Testis (tissue), 2 donors: ENCODE data around the gene HHLA2.

Experiments
- CTCF ChIP-seq, 3 experiments: fragments of 450-650 bp in 2 of 3; fragments of 200-600 bp in 1 of 3; sonication (generic) in 1 of 3; IDR thresholded peaks; one replicate each; pipeline ENCODE4 v1.5.1; 2016 to 2019; ENCODE audit warnings: antibody characterized with exemption in 3 of 3, mild to moderate bottlenecking in 2 of 3, moderate library complexity in 1 of 3
- POLR2A ChIP-seq: fragments of 450-650 bp; IDR thresholded peaks from one replicate; pipeline ENCODE4 v1.6.1; 2017; ENCODE audit warnings: antibody characterized with exemption, mild to moderate bottlenecking, moderate library complexity

GRCh38 chr3:108406063-108406660 lies 109.8 kb downstream of the HHLA2 start:
- TF ChIP-seq CTCF (IDR thresholded peaks at IDR 0.05), result no peak
- no peak for TF ChIP-seq POLR2A
